IMR-90 (cell line): ENCODE results near the gene DNASE1. TPM values are rescaled to one million over a fixed set of nuclear protein-coding genes. Genes with fewer than 3 reads are reported as not detected.

Source experiments
- ATAC-seq: fragments of 200-7000 bp; cut with Tn5 transposase; 2 replicates; pipeline ENCODE4 v1.9.1; 2020; ENCODE audit warnings: low read depth, mild to moderate bottlenecking, moderate library complexity
- BruUV-seq: library from RNA; stranded (reverse); fragments of 400-500 nt; replicated peaks from 2 replicates; lab custom pipeline; 2021; lab: Mats Ljungman, UMichigan
- CTCF ChIA-PET: fragments of 300-600 bp; formaldehyde crosslinking; extraction: SDS; loops from one replicate; lab custom pipeline; 2021; ENCODE audit warnings: antibody characterized with exemption; lab: Yijun Ruan, JAX
- POLR2A ChIA-PET: fragments of 300-600 bp; sonication (Branson Sonifier 250); formaldehyde crosslinking; loops from one replicate; lab custom pipeline; 2022; ENCODE audit warnings: antibody characterized with exemption; ENCODE audit not compliant: unreplicated experiment; lab: Charles Lee
- DNase-seq: peaks from one replicate; pipeline ENCODE4 v3.0.0; 2013
- H2AFZ ChIP-seq: replicated peaks from 2 replicates; pipeline ENCODE3; 2013; ENCODE audit warnings: low read length, mild to moderate bottlenecking; ENCODE audit not compliant: poor library complexity
- H2AK5ac ChIP-seq: 2 replicates; pipeline ENCODE4 v1.6.1; 2013; ENCODE audit warnings: low read depth, low read length, inconsistent platforms
- H2AK9ac ChIP-seq: replicated peaks from 2 replicates; pipeline ENCODE3; 2013; ENCODE audit warnings: mild to moderate bottlenecking, low read depth, low read length, moderate library complexity; ENCODE audit not compliant: poor library complexity
- H2BK120ac ChIP-seq: 2 replicates; pipeline ENCODE4 v1.6.1; 2013; ENCODE audit warnings: low read depth, low read length, inconsistent platforms
- H2BK15ac ChIP-seq: 3 replicates; pipeline ENCODE4 v1.6.1; 2013; ENCODE audit warnings: low read depth, low read length, inconsistent platforms
- H2BK20ac ChIP-seq: 2 replicates; pipeline ENCODE4 v1.6.1; 2013; ENCODE audit warnings: low read depth, mild to moderate bottlenecking, inconsistent platforms, low read length, moderate library complexity
- H2BK5ac ChIP-seq: 2 replicates; pipeline ENCODE4 v1.6.1; 2013; ENCODE audit warnings: mild to moderate bottlenecking, low read depth, low read length, inconsistent platforms; ENCODE audit not compliant: poor library complexity, severe bottlenecking
- H3K14ac ChIP-seq: replicated peaks from 2 replicates; pipeline ENCODE4 v1.6.1; 2013; ENCODE audit warnings: low read depth, low read length, inconsistent platforms
- H3K18ac ChIP-seq: 2 replicates; pipeline ENCODE4 v1.6.1; 2013; ENCODE audit warnings: low read depth, low read length, control low read depth
- H3K23ac ChIP-seq: 2 replicates; pipeline ENCODE4 v1.6.1; 2013; ENCODE audit warnings: low read depth, low read length, inconsistent platforms
- H3K27ac ChIP-seq: 2 replicates; pipeline ENCODE4 v1.5.1; 2013; ENCODE audit warnings: mild to moderate bottlenecking, control low read depth, low read length; ENCODE audit not compliant: insufficient read depth
- H3K27me3 ChIP-seq: 2 replicates; pipeline ENCODE4 v1.6.1; 2013; ENCODE audit warnings: low read length; ENCODE audit not compliant: control insufficient read depth, insufficient read depth
- H3K36me3 ChIP-seq: 2 replicates; pipeline ENCODE4 v1.6.1; 2013; ENCODE audit warnings: low read length, mixed read lengths; ENCODE audit not compliant: control insufficient read depth, insufficient read depth
- H3K4ac ChIP-seq: 2 replicates; pipeline ENCODE4 v1.6.1; 2013; ENCODE audit warnings: low read depth, low read length, inconsistent platforms
- H3K4me1 ChIP-seq: 2 replicates; pipeline ENCODE4 v1.6.1; 2013; ENCODE audit warnings: low read length, mixed read lengths; ENCODE audit not compliant: control insufficient read depth, insufficient read depth
- H3K4me2 ChIP-seq: 2 replicates; pipeline ENCODE4 v1.6.1; 2013; ENCODE audit warnings: low read depth, mild to moderate bottlenecking, control low read depth, low read length, moderate library complexity
- H3K4me3 ChIP-seq: 2 replicates; pipeline ENCODE4 v1.5.1; 2013; ENCODE audit warnings: low read depth, mild to moderate bottlenecking, control low read depth, low read length, moderate library complexity; ENCODE audit not compliant: insufficient read depth
- H3K56ac ChIP-seq: 2 replicates; pipeline ENCODE4 v1.6.1; 2013; ENCODE audit warnings: low read length, inconsistent platforms; ENCODE audit not compliant: insufficient read depth; ENCODE audit errors: extremely low read depth
- H3K79me1 ChIP-seq, 2 experiments: 2 replicates each; pipeline ENCODE4 v1.6.1; 2013; ENCODE audit warnings: low read length in 2 of 2, inconsistent platforms in 1 of 2, low read depth in 1 of 2
- H3K9ac ChIP-seq: 2 replicates; pipeline ENCODE4 v1.6.1; 2013; ENCODE audit warnings: low read depth, low read length, control low read depth
- H3K9me1 ChIP-seq: 2 replicates; pipeline ENCODE4 v1.6.1; 2013; ENCODE audit warnings: low read length, inconsistent platforms; ENCODE audit not compliant: insufficient read depth
- H3K9me3 ChIP-seq: 2 replicates; pipeline ENCODE4 v1.6.1; 2013; ENCODE audit warnings: low read length; ENCODE audit not compliant: control insufficient read depth, insufficient read depth
- H4K20me1 ChIP-seq: 2 replicates; pipeline ENCODE4 v1.6.1; 2013; ENCODE audit warnings: low read length, inconsistent platforms; ENCODE audit not compliant: insufficient read depth
- H4K5ac ChIP-seq: 2 replicates; pipeline ENCODE4 v1.6.1; 2013; ENCODE audit warnings: mild to moderate bottlenecking, low read depth, low read length, control low read depth
- H4K8ac ChIP-seq, 2 experiments: 2 replicates each; pipeline ENCODE4 v1.6.1; 2013; ENCODE audit warnings: low read depth in 2 of 2, low read length in 2 of 2, control low read depth in 1 of 2, inconsistent platforms in 1 of 2
- H4K91ac ChIP-seq: 2 replicates; pipeline ENCODE4 v1.6.1; 2013; ENCODE audit warnings: low read depth, low read length, inconsistent platforms; ENCODE audit not compliant: insufficient read depth
- BHLHE40 ChIP-seq: fragments of 150-350 bp; IDR thresholded peaks from 2 replicates; pipeline ENCODE4 v1.6.1; 2016; ENCODE audit warnings: mild to moderate bottlenecking, low read depth, low read length
- FOS ChIP-seq: fragments of 150-350 bp; IDR thresholded peaks from 2 replicates; pipeline ENCODE4 v1.6.1; 2016; ENCODE audit warnings: low read depth, low read length
- POLR2A ChIP-seq: IDR thresholded peaks from 2 replicates; pipeline ENCODE4 v1.6.1; 2012; ENCODE audit warnings: mild to moderate bottlenecking, low read depth, low read length
- RCOR1 ChIP-seq: IDR thresholded peaks from 2 replicates; pipeline ENCODE4 v1.6.1; 2012; ENCODE audit warnings: mild to moderate bottlenecking, low read length, improper control_type of control experiment; ENCODE audit not compliant: insufficient replicate concordance
- SMC3 ChIP-seq: fragments of 150-350 bp; IDR thresholded peaks from 2 replicates; pipeline ENCODE4 v1.6.1; 2016; ENCODE audit warnings: low read depth, mild to moderate bottlenecking, antibody characterized with exemption, low read length, moderate library complexity
- WGBS, 2 experiments: methylation state at CpG; one replicate each; pipeline versions ENCODE4 v1.1.5 to v1.1.7; 2013; ENCODE audit warnings: missing lambda C conversion rate in 2 of 2; ENCODE audit not compliant: insufficient read length in 1 of 2; ENCODE audit errors: extremely low coverage in 2 of 2; 5-methylcytosine and 5-hydroxymethylcytosine counted together
- dilution Hi-C: fragments of 300-500 bp; cut with HindIII; formaldehyde crosslinking; loops from one replicate; pipeline ENCODE4 v1.14.3; 2018; ENCODE audit warnings: low sequenced_read_pairs; ENCODE audit not compliant: unreplicated experiment
- in situ Hi-C: fragments of 300-500 bp; cut with MboI; formaldehyde crosslinking; loops from 3 replicates; pipeline ENCODE4 v1.14.3; 2019; ENCODE audit warnings: low sequenced_read_pairs, inconsistent platforms, mixed read lengths
- intact Hi-C: fragments of 100-400 bp; cut with micrococcal nuclease; formaldehyde crosslinking; loops from 2 replicates; pipeline ENCODE4 v1.10.0; 2022
- polyA plus RNA-seq, 3 experiments: library from polyadenylated mRNA; depleted of rRNA; stranded (reverse); fragments of >200 nt; gene quantifications; 2 replicates each; pipeline ENCODE4 v1.2.3, GENCODE V29; 2012; ENCODE audit warnings: low replicate concordance in 1 of 3
- total RNA-seq: library from RNA; depleted of rRNA; stranded (reverse); fragments of >200 nt; gene quantifications from 2 replicates; pipeline ENCODE4 v1.2.3, GENCODE V29; 2012
- TF ChIP-seq, protein P1 (sequence below): fragments of 150-350 bp; IDR thresholded peaks from 2 replicates; pipeline ENCODE4 v1.6.1; 2016; ENCODE audit warnings: low read depth, mild to moderate bottlenecking, low read length, moderate library complexity, borderline replicate concordance
- TF ChIP-seq, protein P2 (sequence below): conservative IDR thresholded peaks from 2 replicates; pipeline ENCODE4 v1.5.1; 2012; ENCODE audit warnings: mild to moderate bottlenecking, low read depth, low read length, improper control_type of control experiment

The DNASE1 gene
- total and polyA plus RNA-seq, 2 of the 4 experiments (the other 2 are of a cell fraction), result 5.4 to 15.9 TPM

GRCh38 chr16:3642397-3643094, 11.9 kb upstream of the DNASE1 start:
- Histone ChIP-seq H2AFZ (no peak overlapping the region), H3K18ac (no peak overlapping the region), H2BK15ac (no peak overlapping the region), H3K9ac (no peak overlapping the region), H2BK120ac (no peak overlapping the region), H3K27me3 (no peaks in the 10 kb centered on the region), H3K4ac (no peak overlapping the region), H4K20me1 (no peaks in the 10 kb centered on the region; the same call in none of the 2 replicates), H3K36me3 (peaks cover 9% of the 10 kb centered on the region; the same call in 1 of the 2 replicates), H4K5ac (no peak overlapping the region), H3K23ac (no peak overlapping the region), H3K4me3 (no peak overlapping the region), H3K4me2 (no peak overlapping the region), H3K14ac (no peak overlapping the region), H2BK5ac (no peak overlapping the region), H3K9me3 (no peaks in the 10 kb centered on the region), H3K4me1 (peaks cover 13% of the 10 kb centered on the region), H3K27ac (no peak overlapping the region), H2BK20ac (no peak overlapping the region), H3K56ac (no peak overlapping the region), H4K91ac (no peak overlapping the region), H2AK5ac (no peak overlapping the region), H3K79me1 (peaks cover 6 to 12% of the 10 kb centered on the region in 2 experiments; a peak in 3 of 4 replicates), H4K8ac (no peak overlapping the region), H3K9me1 (peaks cover 13% of the 10 kb centered on the region), H2AK9ac (no peak overlapping the region)
- no peak for TF ChIP-seq RCOR1
- TF ChIP-seq, protein P1, sequence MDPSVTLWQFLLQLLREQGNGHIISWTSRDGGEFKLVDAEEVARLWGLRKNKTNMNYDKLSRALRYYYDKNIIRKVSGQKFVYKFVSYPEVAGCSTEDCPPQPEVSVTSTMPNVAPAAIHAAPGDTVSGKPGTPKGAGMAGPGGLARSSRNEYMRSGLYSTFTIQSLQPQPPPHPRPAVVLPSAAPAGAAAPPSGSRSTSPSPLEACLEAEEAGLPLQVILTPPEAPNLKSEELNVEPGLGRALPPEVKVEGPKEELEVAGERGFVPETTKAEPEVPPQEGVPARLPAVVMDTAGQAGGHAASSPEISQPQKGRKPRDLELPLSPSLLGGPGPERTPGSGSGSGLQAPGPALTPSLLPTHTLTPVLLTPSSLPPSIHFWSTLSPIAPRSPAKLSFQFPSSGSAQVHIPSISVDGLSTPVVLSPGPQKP, result no peak
- no peak for TF ChIP-seq SMC3
- TF ChIP-seq POLR2A, result no peak
- no peak for TF ChIP-seq BHLHE40
- no peak for TF ChIP-seq FOS
- TF ChIP-seq, protein P2, sequence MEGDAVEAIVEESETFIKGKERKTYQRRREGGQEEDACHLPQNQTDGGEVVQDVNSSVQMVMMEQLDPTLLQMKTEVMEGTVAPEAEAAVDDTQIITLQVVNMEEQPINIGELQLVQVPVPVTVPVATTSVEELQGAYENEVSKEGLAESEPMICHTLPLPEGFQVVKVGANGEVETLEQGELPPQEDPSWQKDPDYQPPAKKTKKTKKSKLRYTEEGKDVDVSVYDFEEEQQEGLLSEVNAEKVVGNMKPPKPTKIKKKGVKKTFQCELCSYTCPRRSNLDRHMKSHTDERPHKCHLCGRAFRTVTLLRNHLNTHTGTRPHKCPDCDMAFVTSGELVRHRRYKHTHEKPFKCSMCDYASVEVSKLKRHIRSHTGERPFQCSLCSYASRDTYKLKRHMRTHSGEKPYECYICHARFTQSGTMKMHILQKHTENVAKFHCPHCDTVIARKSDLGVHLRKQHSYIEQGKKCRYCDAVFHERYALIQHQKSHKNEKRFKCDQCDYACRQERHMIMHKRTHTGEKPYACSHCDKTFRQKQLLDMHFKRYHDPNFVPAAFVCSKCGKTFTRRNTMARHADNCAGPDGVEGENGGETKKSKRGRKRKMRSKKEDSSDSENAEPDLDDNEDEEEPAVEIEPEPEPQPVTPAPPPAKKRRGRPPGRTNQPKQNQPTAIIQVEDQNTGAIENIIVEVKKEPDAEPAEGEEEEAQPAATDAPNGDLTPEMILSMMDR, result no peak
- DNase-seq (no peak), ATAC-seq (peak; percentile 20; the same call in 1 of the 2 replicates)
- CTCF ChIA-PET, result interaction anchor here (0.6 kb wide), 1 partner anchor 16 kb away, joined by 3 read pairs; no protein-coding TSS in a partner anchor
- 88% methylated on average over 6 of the region's 21 CpGs; no CpG with 5 or more reads in 1 of the 2 experiments for WGBS, 2 experiments
- in situ Hi-C loops, result no loop called here
- intact Hi-C loops, result no loop called here
- dilution Hi-C loops, result no loop called here
- POLR2A ChIA-PET, result no interaction called here
- BruUV-seq, result no TSS peak
